Endothelial cell of umbilical vein (primary cell): ENCODE data around the gene RFX2. TPM values are rescaled to one million over a fixed set of nuclear protein-coding genes. Genes with fewer than 3 reads are reported as not detected.

ENCODE experiments used
- BruUV-seq: library from RNA; stranded (reverse); fragments of 400-500 nt; replicated peaks from 2 replicates; lab custom pipeline; 2021; lab: Mats Ljungman, UMichigan
- CTCF ChIA-PET: fragments of 300-600, 350-600 bp; sonication (Branson Sonifier 250); formaldehyde crosslinking; loops from one replicate; lab custom pipeline; 2021; ENCODE audit warnings: antibody characterized with exemption, inconsistent platforms; lab: Charles Lee
- POLR2A ChIA-PET: fragments of 300-600, 350-600 bp; sonication (Branson Sonifier 250); formaldehyde crosslinking; loops from one replicate; lab custom pipeline; 2021; ENCODE audit warnings: antibody characterized with exemption, inconsistent platforms; lab: Charles Lee
- DNase-seq: peaks from one replicate; pipeline ENCODE4 v3.0.0-alpha.2; 2011; ENCODE audit warnings: low read depth, low spot score
- FAIRE-seq: peaks from 2 replicates; lab custom pipeline; 2011; peaks lifted over from hg19 to GRCh38; lab: Jason Lieb, UNC
- H2AFZ ChIP-seq: 2 replicates; pipeline ENCODE4 v1.6.0; 2012; ENCODE audit warnings: low read depth, low read length, control low read depth, inconsistent platforms
- H3K27ac ChIP-seq: 2 replicates; pipeline ENCODE4 v1.5.1; 2011; ENCODE audit warnings: low read depth, mild to moderate bottlenecking, control low read depth, low read length, moderate library complexity; ENCODE audit not compliant: insufficient read depth
- H3K27me3 ChIP-seq, 2 experiments: 2 replicates each; pipeline versions ENCODE4 v1.6.0 to v1.6.1; 2011; ENCODE audit warnings: low read length in 2 of 2, mixed read lengths in 1 of 2; ENCODE audit not compliant: control insufficient read depth in 2 of 2, insufficient read depth in 2 of 2
- H3K36me3 ChIP-seq, 2 experiments: 2 replicates in 1 of 2; 3 replicates in 1 of 2; pipeline ENCODE4 v1.5.1; 2011; ENCODE audit warnings: low read length in 2 of 2, mild to moderate bottlenecking in 1 of 2, moderate library complexity in 1 of 2; ENCODE audit not compliant: control insufficient read depth in 2 of 2, insufficient read depth in 2 of 2; ENCODE audit errors: extremely low read depth in 1 of 2
- H3K4me1 ChIP-seq: 3 replicates; pipeline ENCODE4 v1.5.1; 2011; ENCODE audit warnings: mild to moderate bottlenecking, low read length; ENCODE audit not compliant: control insufficient read depth, insufficient read depth; ENCODE audit errors: extremely low read depth
- H3K4me2 ChIP-seq: 2 replicates; pipeline ENCODE4 v1.6.1; 2011; ENCODE audit warnings: low read length, control low read depth, mixed read lengths; ENCODE audit not compliant: insufficient read depth
- H3K4me3 ChIP-seq, 3 experiments: fragments of 200-600 bp in 1 of 3; sonication (generic), shearing (Covaris generic) in 1 of 3; replicated peaks in 1 of 3; 2 replicates each; pipeline ENCODE4 v1.5.1; 2011 to 2016; ENCODE audit warnings: control low read depth in 3 of 3, low read length in 3 of 3, mild to moderate bottlenecking in 2 of 3, inconsistent platforms in 1 of 3, low read depth in 1 of 3, moderate library complexity in 1 of 3; ENCODE audit not compliant: insufficient read depth in 1 of 3
- H3K79me2 ChIP-seq: 2 replicates; pipeline ENCODE4 v1.6.0; 2012; ENCODE audit warnings: low read length, inconsistent platforms; ENCODE audit not compliant: control insufficient read depth, insufficient read depth
- H3K9ac ChIP-seq: replicated peaks from 2 replicates; pipeline ENCODE3; 2011; ENCODE audit warnings: low read length, control low read depth; ENCODE audit not compliant: insufficient read depth; ENCODE audit errors: extremely low read depth
- H3K9me1 ChIP-seq: replicated peaks from 3 replicates; pipeline ENCODE4 v1.6.0; 2011; ENCODE audit warnings: mild to moderate bottlenecking, low read length; ENCODE audit not compliant: control insufficient read depth, insufficient read depth; ENCODE audit errors: extremely low read depth
- H3K9me3 ChIP-seq: replicated peaks from 2 replicates; pipeline ENCODE4 v1.5.1; 2012; ENCODE audit warnings: low read length, inconsistent platforms; ENCODE audit not compliant: control insufficient read depth, insufficient read depth
- H4K20me1 ChIP-seq: replicated peaks from 2 replicates; pipeline ENCODE3; 2011; ENCODE audit warnings: mild to moderate bottlenecking, low read length; ENCODE audit not compliant: control insufficient read depth, insufficient read depth; ENCODE audit errors: extremely low read depth
- EZH2 ChIP-seq: IDR thresholded peaks from 2 replicates; pipeline ENCODE4 v1.6.1; 2012; ENCODE audit warnings: borderline replicate concordance, low read depth, mild to moderate bottlenecking, moderate library complexity, low read length, inconsistent platforms; ENCODE audit not compliant: severe bottlenecking
- FOS ChIP-seq: IDR thresholded peaks from 2 replicates; pipeline ENCODE4 v1.6.1; 2011; ENCODE audit warnings: mild to moderate bottlenecking, low read length, moderate library complexity, borderline replicate concordance; ENCODE audit not compliant: insufficient read depth
- GATA2 ChIP-seq: IDR thresholded peaks from 2 replicates; pipeline ENCODE4 v1.7.0; 2011; ENCODE audit warnings: low read depth, mild to moderate bottlenecking, moderate library complexity, mixed read lengths, low read length; ENCODE audit not compliant: insufficient read length, insufficient read depth
- JUN ChIP-seq: IDR thresholded peaks from 2 replicates; pipeline ENCODE4 v1.6.1; 2011; ENCODE audit warnings: borderline replicate concordance, low read depth; ENCODE audit not compliant: insufficient read length, insufficient read depth
- MYC ChIP-seq: IDR thresholded peaks from one replicate; pipeline ENCODE4 v1.6.1; 2011; ENCODE audit warnings: mild to moderate bottlenecking, low read depth, low read length
- POLR2A ChIP-seq: IDR thresholded peaks from 2 replicates; pipeline ENCODE4 v1.6.1; 2012; ENCODE audit warnings: low read depth, mild to moderate bottlenecking, control low read depth, low read length
- POLR2AphosphoS5 ChIP-seq: IDR thresholded peaks from 2 replicates; pipeline ENCODE4 v1.6.1; 2012; ENCODE audit warnings: low read depth, mild to moderate bottlenecking, control low read depth, low read length, moderate library complexity; ENCODE audit not compliant: insufficient read depth
- dilution Hi-C: fragments of 300-500 bp; cut with MboI; formaldehyde crosslinking; loops from one replicate; pipeline ENCODE4 v1.15.0; 2019; ENCODE audit warnings: low sequenced_read_pairs; ENCODE audit not compliant: extremely low pct_ligation_motif_present
- intact Hi-C: fragments of 100-400 bp; cut with micrococcal nuclease; formaldehyde crosslinking; loops from one replicate; pipeline ENCODE4 v1.10.0; 2022
- polyA plus RNA-seq, 4 experiments: library from polyadenylated mRNA; depleted of rRNA in 3 of 4; stranded (reverse) in 3 of 4; unstranded in 1 of 4; fragments of >200 nt; gene quantifications; 2 replicates each; pipeline versions ENCODE4 v1.2.1 to v1.2.3, GENCODE V29; 2011 to 2012; ENCODE audit warnings: missing spikeins in 1 of 4
- total RNA-seq: library from RNA; stranded (reverse); gene quantifications from 2 replicates; pipeline ENCODE4 v1.2.3, GENCODE V29; 2021
- TF ChIP-seq, protein P1 (sequence below): IDR thresholded peaks from 2 replicates; pipeline ENCODE4 v1.6.1; 2011; ENCODE audit not compliant: insufficient read depth, insufficient read length
- TF ChIP-seq, protein P2 (sequence below), 2 donors: IDR thresholded peaks; 1 replicate in 1 of 2; 2 replicates in 1 of 2; pipeline ENCODE4 v1.5.1; 2011; ENCODE audit warnings: low read length in 2 of 2, mild to moderate bottlenecking in 2 of 2, moderate library complexity in 2 of 2, control low read depth in 1 of 2, inconsistent platforms in 1 of 2, low read depth in 1 of 2; ENCODE audit not compliant: insufficient read depth in 1 of 2; ENCODE audit errors: extremely low read depth in 1 of 2

The RFX2 gene
- total and polyA plus RNA-seq, 2 donors (not counting 3 experiments of a cell fraction or from before 2014, with no cell fraction given), result 16.1 to 19.0 TPM

DNA sequence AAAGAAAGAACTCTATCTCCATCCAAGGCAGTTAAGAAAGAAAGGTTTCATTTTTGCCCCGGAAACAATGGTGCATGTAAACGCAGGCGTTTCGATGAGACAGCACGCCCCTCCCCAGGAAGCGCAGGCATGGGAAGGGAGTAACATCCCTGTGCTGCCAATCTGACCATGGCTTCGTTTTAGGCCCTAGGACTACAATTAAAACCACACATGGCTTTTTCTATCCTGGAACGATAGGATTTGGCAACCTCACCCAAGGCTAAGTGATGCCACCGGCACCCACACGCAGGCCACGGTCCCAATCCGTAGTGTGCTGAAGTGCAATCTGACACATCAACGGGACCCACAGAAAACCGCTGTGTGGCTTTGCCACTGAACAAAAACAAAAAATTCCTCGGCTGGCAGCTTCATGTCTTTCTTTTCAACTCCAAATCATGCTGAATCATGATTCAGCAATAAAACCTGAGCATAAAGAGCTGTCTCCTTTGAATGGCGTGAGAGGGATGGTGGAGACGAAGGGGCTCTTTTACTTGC lies 156.6 kb downstream of the RFX2 start:
- peaks cover 95% of the 10 kb centered on the region for H3K79me2 ChIP-seq
- no TSS peak for BruUV-seq
- H3K4me3 ChIP-seq, result no peak overlapping the region
- ChIA-PET CTCF (interaction anchor here (0.9 to 4.3 kb wide), 2 partner anchors 14 to 68 kb away, joined by 3 to 28 read pairs; no protein-coding TSS in a partner anchor), POLR2A (no interaction called here)
- H4K20me1 ChIP-seq, result no peaks in the 10 kb centered on the region
- peaks cover 41% of the 10 kb centered on the region for H3K4me1 ChIP-seq
- intact Hi-C loops (no loop called here), dilution Hi-C loops (no loop called here)
- H3K27me3 ChIP-seq, result no peaks in the 10 kb centered on the region
- no peaks in the 10 kb centered on the region for H3K9me3 ChIP-seq
- FAIRE-seq (no peak), DNase-seq (no peak)
- peak overlapping the region; percentile 24 for H3K27ac ChIP-seq
- no peak overlapping the region for H2AFZ ChIP-seq
- H3K9me1 ChIP-seq, result no peaks in the 10 kb centered on the region
- no peak overlapping the region for H3K4me2 ChIP-seq
- peaks cover 0 to 7% of the 10 kb centered on the region in 2 experiments for H3K36me3 ChIP-seq
- TF ChIP-seq MYC (no peak), EZH2 (no peak), POLR2AphosphoS5 (no peak), POLR2A (no peak), JUN (no peak), FOS (no peak), GATA2 (no peak)
- TF ChIP-seq, protein P1, sequence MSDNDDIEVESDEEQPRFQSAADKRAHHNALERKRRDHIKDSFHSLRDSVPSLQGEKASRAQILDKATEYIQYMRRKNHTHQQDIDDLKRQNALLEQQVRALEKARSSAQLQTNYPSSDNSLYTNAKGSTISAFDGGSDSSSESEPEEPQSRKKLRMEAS, result no peak
- TF ChIP-seq, protein P2, sequence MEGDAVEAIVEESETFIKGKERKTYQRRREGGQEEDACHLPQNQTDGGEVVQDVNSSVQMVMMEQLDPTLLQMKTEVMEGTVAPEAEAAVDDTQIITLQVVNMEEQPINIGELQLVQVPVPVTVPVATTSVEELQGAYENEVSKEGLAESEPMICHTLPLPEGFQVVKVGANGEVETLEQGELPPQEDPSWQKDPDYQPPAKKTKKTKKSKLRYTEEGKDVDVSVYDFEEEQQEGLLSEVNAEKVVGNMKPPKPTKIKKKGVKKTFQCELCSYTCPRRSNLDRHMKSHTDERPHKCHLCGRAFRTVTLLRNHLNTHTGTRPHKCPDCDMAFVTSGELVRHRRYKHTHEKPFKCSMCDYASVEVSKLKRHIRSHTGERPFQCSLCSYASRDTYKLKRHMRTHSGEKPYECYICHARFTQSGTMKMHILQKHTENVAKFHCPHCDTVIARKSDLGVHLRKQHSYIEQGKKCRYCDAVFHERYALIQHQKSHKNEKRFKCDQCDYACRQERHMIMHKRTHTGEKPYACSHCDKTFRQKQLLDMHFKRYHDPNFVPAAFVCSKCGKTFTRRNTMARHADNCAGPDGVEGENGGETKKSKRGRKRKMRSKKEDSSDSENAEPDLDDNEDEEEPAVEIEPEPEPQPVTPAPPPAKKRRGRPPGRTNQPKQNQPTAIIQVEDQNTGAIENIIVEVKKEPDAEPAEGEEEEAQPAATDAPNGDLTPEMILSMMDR (IDR thresholded peaks at IDR 0.05; ENCODE audit: extremely low read depth in 1 of 2, insufficient read depth in 1 of 2, low read depth in 1 of 2, low read length in 2 of 2), result no peak
- no peak overlapping the region for H3K9ac ChIP-seq
